ENCODE results near the gene FGB. TPM values are rescaled to one million over a fixed set of nuclear protein-coding genes. Genes with fewer than 3 reads are reported as not detected.

FGB gene
- total and polyA plus RNA-seq, 2 of the 13 experiments (the other 11 are each of a cell fraction or from before 2014, with no cell fraction given) = 226 to 784 TPM

DNA sequence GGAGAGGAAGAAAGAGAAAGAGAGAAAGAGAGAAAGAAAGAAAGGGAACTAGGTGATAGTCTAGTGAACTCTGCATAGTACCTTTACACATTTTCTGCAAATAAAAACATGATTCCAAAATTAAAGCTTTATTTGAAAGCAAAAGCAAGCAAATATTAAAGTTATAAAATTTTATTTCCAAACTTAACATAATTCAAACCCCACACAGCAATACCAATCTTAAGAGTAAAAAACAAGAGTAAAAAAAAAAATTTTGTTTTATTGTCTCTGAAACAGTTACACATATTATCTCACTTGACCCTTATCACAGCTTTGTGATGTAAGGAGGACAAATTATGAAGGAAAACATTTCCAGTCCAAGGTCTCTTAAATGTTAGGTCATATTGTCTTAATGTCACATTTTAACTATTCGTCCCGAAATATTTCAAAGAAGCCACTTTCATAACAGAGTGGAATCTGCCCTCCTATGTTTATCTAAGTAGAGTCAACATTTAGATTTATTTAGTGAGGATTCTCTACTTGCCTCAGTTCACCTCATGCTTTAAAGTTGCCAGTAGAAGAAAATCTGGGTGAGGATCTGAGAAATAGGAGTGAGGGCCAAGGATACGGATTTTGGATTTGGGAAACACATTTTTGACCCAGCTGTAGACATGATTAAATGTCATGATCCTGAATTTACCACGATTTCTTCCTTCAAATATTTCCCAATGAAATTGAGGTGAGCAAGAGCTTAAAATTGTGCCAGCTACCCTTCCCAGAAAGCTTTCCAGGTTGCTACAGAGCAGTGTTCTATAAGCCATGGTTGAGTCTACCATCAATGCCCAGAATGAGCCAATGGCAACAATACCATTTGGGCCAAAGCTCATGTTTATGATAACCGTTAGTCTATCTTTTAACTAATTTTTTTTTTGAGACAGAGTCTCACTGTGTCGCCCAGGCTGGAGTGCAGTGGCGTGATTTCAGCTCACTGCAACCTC, 35.3 kb downstream of the FGB start (continued):
- TF ChIP-seq ZBTB49 (CRISPR knock-in tag; IDR thresholded peaks at IDR 0.05; ENCODE audit: borderline replicate concordance) (no peak), SKIL (CRISPR knock-in tag; IDR thresholded peaks at IDR 0.05; ENCODE audit: borderline replicate concordance) (peak; percentile 80), ZNF703 (CRISPR knock-in tag; IDR thresholded peaks at IDR 0.05; ENCODE audit: borderline replicate concordance) (no peak), ZNF251 (CRISPR knock-in tag; IDR thresholded peaks at IDR 0.05) (no peak), CBX5 (CRISPR knock-in tag; IDR thresholded peaks at IDR 0.05; ENCODE audit: borderline replicate concordance) (no peak), ELF4 (CRISPR knock-in tag; IDR thresholded peaks at IDR 0.05; ENCODE audit: borderline replicate concordance) (no peak), YY1 (IDR thresholded peaks at IDR 0.05; ENCODE audit: insufficient read depth, insufficient replicate concordance, low read depth, low read length) (no peak), REL (CRISPR knock-in tag; conservative IDR thresholded peaks at IDR 0.05) (no peak), MYPOP (CRISPR knock-in tag; IDR thresholded peaks at IDR 0.05) (no peak; the same call in 1 of the 2 replicates), BHLHE40 (IDR thresholded peaks at IDR 0.05; ENCODE audit: low read length) (0 out of 2 replicates have a peak, but pooled peaks have one; percentile 23), KDM6A (CRISPR knock-in tag; IDR thresholded peaks at IDR 0.05; ENCODE audit: low read depth) (peak; percentile 80), ZNF33B (CRISPR knock-in tag; IDR thresholded peaks at IDR 0.05) (no peak), ZNF572 (CRISPR knock-in tag; IDR thresholded peaks at IDR 0.05) (no peak), ATF5 (CRISPR knock-in tag; IDR thresholded peaks at IDR 0.05; ENCODE audit: low read depth) (no peak), TOE1 (CRISPR knock-in tag; IDR thresholded peaks at IDR 0.05) (no peak), CC2D1A (CRISPR knock-in tag; IDR thresholded peaks at IDR 0.05) (no peak), PPARG (CRISPR knock-in tag; conservative IDR thresholded peaks at IDR 0.05) (peak; percentile 98), ZBTB20 (CRISPR knock-in tag; IDR thresholded peaks at IDR 0.05; ENCODE audit: borderline replicate concordance, low read depth) (peak; percentile 95; the same call in 1 of the 2 replicates), SAFB2 (CRISPR knock-in tag; IDR thresholded peaks at IDR 0.05; ENCODE audit: borderline replicate concordance, low read depth) (no peak), GZF1 (CRISPR knock-in tag; IDR thresholded peaks at IDR 0.05) (no peak), NFE2L1 (CRISPR knock-in tag; IDR thresholded peaks at IDR 0.05; ENCODE audit: borderline replicate concordance) (no peak), MIER2 (CRISPR knock-in tag; IDR thresholded peaks at IDR 0.05) (no peak)
